GM23338 (cell line): ENCODE data around the gene CLASRP.

Source experiments
- CREB1 ChIP-seq: fragments of 250-450 bp; sonication (Bioruptor Pico); IDR thresholded peaks from 2 replicates; pipeline ENCODE4 v1.5.0; 2020; ENCODE audit warnings: low read depth, mild to moderate bottlenecking, moderate library complexity
- CTCF ChIP-seq, 2 experiments: fragments of 200-600 bp in 1 of 2; sonication (generic) in 1 of 2; conservative IDR thresholded peaks; 2 replicates each; pipeline versions ENCODE4 v1.5.1 to v1.6.1; 2016 to 2017; ENCODE audit warnings: antibody characterized with exemption in 2 of 2, low read depth in 2 of 2, mild to moderate bottlenecking in 2 of 2, moderate library complexity in 1 of 2
- EZH2 ChIP-seq: fragments of 200-600 bp; sonication (generic); IDR thresholded peaks from one replicate; pipeline ENCODE4 v1.8.0; 2017; ENCODE audit warnings: antibody characterized with exemption, mild to moderate bottlenecking, low read depth; ENCODE audit not compliant: unreplicated experiment
- EZH2phosphoT487 ChIP-seq: fragments of 200-600 bp; sonication (generic); IDR thresholded peaks from one replicate; pipeline ENCODE4 v1.8.1; 2018; ENCODE audit warnings: antibody characterized with exemption; ENCODE audit not compliant: unreplicated experiment
- JUNB ChIP-seq: IDR thresholded peaks from one replicate; pipeline ENCODE4 v1.6.1; 2016; ENCODE audit warnings: antibody characterized with exemption; ENCODE audit not compliant: unreplicated experiment
- POLR2AphosphoS5 ChIP-seq: IDR thresholded peaks from 2 replicates; pipeline ENCODE4 v1.6.1; 2016; ENCODE audit warnings: antibody characterized with exemption, low read depth
- REST ChIP-seq: IDR thresholded peaks from one replicate; pipeline ENCODE4 v1.6.1; 2018; ENCODE audit warnings: antibody characterized with exemption; ENCODE audit not compliant: unreplicated experiment
- TF ChIP-seq, protein P1 (sequence below): fragments of 250-450 bp; sonication (Bioruptor Pico); IDR thresholded peaks from 2 replicates; pipeline ENCODE4 v1.5.0; 2020; ENCODE audit warnings: mild to moderate bottlenecking, moderate library complexity

- no peak for TF ChIP-seq CTCF (conservative IDR thresholded peaks at IDR 0.05; ENCODE audit: low read depth in 2 of 2)
- no peak for TF ChIP-seq REST
- TF ChIP-seq CREB1 (CRISPR knock-in tag), result no peak
- TF ChIP-seq EZH2, result no peak
- TF ChIP-seq EZH2phosphoT487, result no peak
- TF ChIP-seq POLR2AphosphoS5, result no peak
- no peak for TF ChIP-seq JUNB
- TF ChIP-seq, protein P1, sequence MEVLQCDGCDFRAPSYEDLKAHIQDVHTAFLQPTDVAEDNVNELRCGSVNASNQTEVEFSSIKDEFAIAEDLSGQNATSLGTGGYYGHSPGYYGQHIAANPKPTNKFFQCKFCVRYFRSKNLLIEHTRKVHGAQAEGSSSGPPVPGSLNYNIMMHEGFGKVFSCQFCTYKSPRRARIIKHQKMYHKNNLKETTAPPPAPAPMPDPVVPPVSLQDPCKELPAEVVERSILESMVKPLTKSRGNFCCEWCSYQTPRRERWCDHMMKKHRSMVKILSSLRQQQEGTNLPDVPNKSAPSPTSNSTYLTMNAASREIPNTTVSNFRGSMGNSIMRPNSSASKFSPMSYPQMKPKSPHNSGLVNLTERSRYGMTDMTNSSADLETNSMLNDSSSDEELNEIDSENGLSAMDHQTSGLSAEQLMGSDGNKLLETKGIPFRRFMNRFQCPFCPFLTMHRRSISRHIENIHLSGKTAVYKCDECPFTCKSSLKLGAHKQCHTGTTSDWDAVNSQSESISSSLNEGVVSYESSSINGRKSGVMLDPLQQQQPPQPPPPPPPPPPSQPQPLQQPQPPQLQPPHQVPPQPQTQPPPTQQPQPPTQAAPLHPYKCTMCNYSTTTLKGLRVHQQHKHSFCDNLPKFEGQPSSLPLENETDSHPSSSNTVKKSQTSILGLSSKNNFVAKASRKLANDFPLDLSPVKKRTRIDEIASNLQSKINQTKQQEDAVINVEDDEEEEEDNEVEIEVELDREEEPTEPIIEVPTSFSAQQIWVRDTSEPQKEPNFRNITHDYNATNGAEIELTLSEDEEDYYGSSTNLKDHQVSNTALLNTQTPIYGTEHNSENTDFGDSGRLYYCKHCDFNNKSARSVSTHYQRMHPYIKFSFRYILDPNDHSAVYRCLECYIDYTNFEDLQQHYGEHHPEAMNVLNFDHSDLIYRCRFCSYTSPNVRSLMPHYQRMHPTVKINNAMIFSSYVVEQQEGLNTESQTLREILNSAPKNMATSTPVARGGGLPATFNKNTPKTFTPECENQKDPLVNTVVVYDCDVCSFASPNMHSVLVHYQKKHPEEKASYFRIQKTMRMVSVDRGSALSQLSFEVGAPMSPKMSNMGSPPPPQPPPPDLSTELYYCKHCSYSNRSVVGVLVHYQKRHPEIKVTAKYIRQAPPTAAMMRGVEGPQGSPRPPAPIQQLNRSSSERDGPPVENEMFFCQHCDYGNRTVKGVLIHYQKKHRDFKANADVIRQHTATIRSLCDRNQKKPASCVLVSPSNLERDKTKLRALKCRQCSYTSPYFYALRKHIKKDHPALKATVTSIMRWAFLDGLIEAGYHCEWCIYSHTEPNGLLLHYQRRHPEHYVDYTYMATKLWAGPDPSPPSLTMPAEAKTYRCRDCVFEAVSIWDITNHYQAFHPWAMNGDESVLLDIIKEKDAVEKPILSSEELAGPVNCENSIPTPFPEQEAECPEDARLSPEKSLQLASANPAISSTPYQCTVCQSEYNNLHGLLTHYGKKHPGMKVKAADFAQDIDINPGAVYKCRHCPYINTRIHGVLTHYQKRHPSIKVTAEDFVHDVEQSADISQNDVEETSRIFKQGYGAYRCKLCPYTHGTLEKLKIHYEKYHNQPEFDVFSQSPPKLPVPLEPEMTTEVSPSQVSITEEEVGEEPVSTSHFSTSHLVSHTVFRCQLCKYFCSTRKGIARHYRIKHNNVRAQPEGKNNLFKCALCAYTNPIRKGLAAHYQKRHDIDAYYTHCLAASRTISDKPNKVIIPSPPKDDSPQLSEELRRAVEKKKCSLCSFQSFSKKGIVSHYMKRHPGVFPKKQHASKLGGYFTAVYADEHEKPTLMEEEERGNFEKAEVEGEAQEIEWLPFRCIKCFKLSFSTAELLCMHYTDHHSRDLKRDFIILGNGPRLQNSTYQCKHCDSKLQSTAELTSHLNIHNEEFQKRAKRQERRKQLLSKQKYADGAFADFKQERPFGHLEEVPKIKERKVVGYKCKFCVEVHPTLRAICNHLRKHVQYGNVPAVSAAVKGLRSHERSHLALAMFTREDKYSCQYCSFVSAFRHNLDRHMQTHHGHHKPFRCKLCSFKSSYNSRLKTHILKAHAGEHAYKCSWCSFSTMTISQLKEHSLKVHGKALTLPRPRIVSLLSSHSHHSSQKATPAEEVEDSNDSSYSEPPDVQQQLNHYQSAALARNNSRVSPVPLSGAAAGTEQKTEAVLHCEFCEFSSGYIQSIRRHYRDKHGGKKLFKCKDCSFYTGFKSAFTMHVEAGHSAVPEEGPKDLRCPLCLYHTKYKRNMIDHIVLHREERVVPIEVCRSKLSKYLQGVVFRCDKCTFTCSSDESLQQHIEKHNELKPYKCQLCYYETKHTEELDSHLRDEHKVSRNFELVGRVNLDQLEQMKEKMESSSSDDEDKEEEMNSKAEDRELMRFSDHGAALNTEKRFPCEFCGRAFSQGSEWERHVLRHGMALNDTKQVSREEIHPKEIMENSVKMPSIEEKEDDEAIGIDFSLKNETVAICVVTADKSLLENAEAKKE, result no peak
Measured at GRCh38 chr19:45003485-45003884, 35.4 kb upstream of the CLASRP start.
